ENCODE results near the gene NRBF2.

GRCh38 chr10:63128443-63128842, 4.7 kb upstream of the NRBF2 start:
- TF ChIP-seq CTCF (conservative IDR thresholded peaks at IDR 0.05; ENCODE audit: low read depth, low read length), result no peak
- TF ChIP-seq RAD21 (IDR thresholded peaks at IDR 0.05; ENCODE audit: low read length), result no peak
- no peak for TF ChIP-seq POLR2A (IDR thresholded peaks at IDR 0.05; ENCODE audit: low read depth, low read length)

Measured in IMR-90 (cell line).